GM19025 (cell line): ENCODE data around the gene MED4.
A peak's percentile ranks its signal among the peaks of the same experiment; 100 is the strongest.

Experiments used
- ATAC-seq: cut with Tn5 transposase; IDR thresholded peaks from one replicate; pipeline ENCODE4 v1.9.1; 2021; ENCODE audit warnings: mild to moderate bottlenecking, low read depth, moderate library complexity; ENCODE audit not compliant: unreplicated experiment

The MED4 gene

DNA sequence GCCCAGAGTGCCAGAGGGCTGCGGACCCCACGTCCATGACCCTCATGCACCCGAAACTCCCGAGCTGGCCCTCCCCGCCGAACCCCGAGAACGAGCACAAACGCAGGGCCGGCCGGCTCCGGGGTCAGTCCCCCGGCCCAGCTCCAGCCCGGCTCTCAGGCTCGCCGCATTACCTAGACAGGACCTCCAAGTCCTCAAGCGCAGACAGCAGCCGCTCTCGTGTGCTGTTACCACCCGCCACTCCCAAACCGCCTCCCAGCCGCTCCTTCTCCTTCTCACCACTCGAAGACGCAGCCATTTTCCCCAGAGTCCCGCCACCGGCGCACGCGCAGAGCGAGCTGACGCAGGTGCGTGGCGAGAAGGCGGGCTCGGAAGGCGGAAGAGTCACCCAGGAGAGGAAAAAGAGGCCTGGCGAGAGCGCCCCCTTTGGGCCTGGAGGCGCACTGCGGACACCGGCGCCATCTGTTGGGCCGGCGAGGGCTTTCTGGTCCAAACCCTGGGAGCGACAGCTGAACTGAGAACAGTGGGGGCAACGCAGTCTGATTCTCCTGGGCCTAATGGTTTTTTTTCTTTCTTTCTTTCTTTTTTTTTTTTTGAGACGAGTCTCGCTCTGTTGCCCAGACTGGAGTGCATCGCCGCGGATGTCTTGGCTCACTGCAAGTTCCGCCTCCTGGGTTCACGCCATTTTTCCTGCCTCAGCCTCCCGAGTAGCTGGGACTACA is at the start of gene MED4:
TSS of gene MED4 (minus strand) at position 324 of the 722 bp plus-strand sequence. CDS start at position 298, 26 bp downstream.
- peak; percentile 93 for ATAC-seq

DNA sequence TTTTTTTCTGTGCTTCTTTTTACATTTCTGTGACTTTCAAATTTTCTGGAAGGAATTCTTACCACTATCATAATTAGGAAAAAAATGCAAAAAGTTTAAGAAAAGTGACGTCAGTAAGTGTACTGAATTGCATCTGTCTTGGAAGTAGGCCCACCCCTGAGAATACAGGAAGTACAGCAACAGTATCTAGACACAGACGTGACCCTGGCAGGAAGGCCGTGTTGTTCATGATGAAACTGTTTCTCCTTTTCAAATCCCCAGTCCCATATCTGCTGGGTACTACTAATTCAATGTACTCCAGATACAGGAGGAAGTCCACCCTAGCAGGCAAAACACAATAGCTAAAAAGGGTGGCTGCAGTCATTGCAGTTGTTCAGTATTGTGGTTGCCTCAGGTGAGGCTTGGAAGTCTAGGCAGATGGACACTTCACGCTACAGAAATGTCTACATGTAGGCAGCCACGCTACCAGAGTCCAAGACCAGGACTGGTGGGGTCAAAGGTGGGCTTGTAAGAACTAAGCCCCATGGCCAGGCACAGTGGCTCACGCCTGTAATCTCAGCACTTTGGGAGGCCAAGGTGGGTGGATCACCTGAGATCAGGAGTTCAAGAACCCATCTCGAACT is 49.6 kb upstream of the MED4 start:
- ATAC-seq = no peak

DNA sequence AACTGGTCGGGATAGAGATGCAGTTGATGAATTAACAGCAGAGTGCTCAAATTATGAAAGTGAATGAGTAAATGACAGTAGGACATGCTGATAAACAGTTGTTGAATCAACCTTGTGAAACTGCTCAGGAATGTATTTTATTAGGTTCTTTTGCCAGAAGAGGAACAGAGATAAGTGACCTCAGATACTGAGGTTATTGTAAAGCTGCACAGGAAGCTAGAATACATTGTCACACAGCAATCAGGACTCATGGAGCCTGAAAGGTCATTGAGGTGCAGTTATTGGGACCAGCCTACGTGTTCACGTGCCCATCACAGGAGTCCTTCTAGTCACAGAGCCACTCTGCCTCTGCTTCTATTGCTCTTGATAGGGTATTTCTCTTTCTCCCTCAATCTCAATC is 47.5 kb upstream of the MED4 start:
- ATAC-seq = peak; percentile 78

GRCh38 chr13:48138270-48138669 is 43.4 kb upstream of the MED4 start:
- ATAC-seq = no peak

DNA sequence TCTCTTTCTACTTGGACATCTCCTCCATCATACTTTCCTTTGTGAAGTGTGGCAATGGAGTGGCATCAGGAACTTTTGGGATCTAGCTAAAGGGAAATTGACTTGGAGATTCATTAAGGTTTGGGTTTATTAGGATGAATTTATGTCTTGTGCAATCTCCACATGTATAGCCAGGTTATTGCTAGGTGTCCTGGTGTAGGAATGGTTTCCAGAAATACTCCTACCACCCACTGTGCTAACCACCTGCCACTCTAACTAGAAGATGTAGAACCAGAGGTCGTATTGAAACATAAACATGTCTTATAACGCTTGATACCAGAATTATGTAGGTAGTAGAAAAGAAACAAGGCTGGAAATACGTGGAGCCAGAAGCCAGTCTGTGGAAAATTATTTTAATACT is 38.1 kb upstream of the MED4 start:
- no peak for ATAC-seq

GRCh38 chr13:48131533-48131932 is 36.6 kb upstream of the MED4 start:
- no peak for ATAC-seq

- no peak for ATAC-seq
Observed at GRCh38 chr13:48126944-48127830, 32.3 kb upstream of the MED4 start.

DNA sequence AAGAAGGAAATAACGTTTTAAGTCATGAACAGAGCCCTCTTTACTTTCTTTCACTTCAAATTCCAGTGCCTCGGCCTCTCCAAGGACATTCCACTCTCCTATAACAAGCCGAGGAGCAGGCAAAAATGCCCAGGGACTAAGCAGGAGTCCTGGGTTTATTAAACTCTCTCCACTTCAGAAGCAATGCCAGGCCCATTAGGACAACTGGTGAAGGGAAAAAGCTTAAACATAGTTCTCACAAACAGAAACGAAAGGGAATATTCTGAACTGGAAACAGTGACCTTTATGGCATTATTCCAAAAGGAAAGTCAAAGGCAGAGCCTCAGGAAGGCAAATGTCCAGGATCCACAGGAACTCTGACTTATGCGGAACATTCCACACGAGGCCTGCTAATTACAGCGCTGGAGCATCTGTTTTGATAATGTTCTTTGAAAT is 30.9 kb upstream of the MED4 start:
- no peak for ATAC-seq

- ATAC-seq = no peak
Observed at GRCh38 chr13:48123812-48124211, 28.9 kb upstream of the MED4 start.

DNA sequence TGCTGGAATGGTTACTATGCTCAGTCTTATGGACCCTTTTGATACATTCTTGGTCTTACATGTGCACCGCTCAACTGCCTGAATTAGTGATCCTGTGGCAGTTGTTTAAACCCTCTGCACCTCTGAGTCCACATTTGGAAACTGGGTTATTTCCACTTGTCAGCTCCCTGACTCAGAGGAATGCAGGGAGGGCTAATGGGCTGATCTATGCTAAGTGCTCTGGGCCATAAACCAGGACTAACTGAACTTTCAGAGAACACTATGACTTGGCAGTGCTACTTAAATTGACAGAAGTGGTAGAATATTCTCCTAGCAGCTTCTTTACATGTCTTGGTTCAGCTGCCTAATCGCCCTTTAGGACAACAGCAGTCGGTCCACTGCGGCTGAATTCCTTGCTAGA is 26.8 kb upstream of the MED4 start:
- ATAC-seq = no peak

DNA sequence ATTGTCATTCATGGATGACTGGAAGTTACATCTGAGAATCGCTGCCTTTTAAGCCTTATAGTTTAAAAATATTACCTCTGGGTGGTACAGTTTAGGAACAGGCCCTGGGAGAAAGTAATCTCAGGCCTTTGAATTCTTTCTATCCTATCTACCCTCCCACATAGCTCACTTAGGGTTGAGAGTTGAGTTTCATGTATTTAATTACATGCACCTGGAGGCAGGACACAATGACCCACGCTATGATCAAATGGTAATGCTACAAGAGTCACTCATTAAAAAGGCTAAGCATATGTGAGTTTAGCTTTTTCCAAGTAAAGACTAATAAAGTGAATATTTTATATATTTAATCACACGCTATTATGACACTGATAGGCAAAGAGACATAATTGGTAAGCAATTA is 25.3 kb upstream of the MED4 start:
- ATAC-seq = no peak

DNA sequence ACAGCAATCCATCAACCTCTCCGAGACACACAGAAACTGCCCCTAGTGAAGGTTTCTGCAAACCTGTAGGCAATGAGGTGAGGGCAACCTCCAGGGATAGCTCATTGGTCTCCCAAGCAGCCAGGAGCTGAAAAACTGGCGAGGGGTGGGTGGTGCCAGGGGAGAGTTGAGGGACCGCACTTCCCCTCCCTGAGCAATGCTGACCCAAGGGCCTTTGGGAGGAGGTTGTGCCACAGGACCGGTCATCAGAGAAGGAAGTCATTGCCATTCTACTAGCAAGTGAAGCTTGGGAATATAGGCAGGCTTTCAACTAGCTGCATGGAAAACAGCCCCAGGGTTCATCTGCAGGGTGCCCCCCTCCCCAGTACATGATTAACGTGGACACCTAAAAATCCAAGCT is 23.1 kb upstream of the MED4 start:
- ATAC-seq = no peak

DNA sequence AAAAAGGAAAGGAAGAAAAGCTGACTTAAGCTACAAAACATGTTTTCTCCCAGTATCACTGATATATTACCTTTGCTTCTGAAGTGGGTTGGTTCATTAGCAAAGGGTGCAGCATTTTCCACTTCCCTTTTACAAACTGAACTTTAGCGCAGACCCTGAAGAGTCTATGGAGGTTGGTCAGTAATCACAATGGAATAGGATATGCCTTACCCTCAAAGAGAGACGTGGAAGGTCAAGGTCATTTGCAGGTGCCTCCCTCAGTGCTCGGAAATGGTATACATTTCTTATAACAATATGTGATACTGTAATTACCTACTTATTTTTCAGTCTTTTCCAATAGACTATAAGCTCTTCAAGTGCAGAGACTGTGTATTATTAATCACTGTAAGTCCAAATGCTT is 21.9 kb upstream of the MED4 start:
- ATAC-seq = no peak

GRCh38 chr13:48113756-48114130 is 18.8 kb upstream of the MED4 start:
- ATAC-seq = no peak

DNA sequence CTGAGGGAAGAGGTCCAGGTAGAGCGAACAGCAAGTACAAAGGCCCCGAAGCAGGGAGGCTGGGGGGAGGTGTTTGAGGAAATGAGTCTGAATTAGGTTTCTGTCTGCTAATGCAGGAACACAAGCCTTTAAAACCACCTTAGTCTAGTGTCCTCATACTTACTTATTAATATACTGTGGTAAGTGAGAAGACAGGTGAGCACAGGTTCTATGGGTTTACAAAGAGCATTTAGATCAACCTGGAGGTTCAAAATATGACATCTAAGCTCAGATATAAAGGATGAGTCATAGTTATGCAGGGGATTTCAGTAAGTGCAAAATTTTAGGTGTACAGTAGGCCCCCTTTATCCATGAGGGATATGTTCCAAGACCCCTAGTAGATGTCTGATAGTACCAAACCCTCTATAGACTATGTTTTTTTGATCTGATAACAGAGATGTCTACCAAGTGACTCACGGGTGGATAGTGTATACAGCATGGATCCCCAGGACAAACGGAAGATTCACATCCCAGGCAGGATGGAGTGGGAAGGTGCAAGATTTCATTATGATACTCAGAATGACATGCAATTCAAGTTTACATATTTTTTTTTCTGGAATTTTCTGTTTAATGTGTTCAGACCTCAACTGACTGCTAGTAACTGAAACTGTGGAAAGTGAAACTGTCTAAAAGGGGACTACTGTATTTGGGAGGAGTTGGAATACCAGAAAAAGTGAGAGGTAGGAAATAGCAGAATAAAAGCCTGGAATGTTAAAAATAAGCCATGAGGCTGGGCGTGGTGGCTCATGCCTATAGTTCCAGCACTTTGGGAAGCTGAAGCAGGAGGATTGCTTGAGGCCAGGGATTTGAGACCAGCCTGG is 18.2 kb upstream of the MED4 start:
- ATAC-seq = no peak

DNA sequence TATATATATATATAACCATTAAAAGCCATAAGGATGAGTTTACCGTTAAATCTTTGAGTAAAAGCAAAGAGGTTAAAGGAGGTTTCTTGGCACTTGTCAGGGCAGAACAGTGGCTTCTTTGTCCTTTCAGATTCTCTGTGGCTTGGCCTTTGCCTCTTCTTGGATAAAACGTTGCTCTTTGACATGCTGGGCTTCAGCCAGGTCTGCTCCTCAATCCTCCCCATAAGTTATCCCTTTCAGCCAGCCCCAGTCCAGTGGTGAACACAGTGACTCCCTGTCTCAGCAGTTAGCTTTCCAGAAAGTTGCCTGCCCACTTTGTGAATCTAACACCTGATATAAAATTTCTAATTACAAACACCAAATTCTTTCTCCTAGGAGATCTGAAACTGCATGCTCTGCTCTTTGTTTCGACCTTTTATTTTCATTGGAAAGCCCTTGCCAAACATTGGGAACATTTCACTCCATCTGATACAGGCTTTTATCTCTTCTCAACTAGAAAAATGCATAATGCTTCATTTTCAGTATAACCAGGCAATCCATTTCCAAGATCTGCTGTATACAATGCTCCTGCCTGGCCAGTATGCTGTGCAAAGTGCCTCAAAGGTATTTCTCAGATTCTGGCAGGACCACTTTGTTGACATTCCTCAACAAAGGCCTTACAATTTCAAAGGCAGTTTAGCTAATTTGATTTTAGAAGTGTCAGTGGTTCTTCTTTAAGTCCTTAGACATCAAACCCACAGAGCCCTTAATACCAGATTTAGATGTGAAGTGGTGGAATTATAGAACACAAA is 16.2 kb upstream of the MED4 start:
- no peak for ATAC-seq

DNA sequence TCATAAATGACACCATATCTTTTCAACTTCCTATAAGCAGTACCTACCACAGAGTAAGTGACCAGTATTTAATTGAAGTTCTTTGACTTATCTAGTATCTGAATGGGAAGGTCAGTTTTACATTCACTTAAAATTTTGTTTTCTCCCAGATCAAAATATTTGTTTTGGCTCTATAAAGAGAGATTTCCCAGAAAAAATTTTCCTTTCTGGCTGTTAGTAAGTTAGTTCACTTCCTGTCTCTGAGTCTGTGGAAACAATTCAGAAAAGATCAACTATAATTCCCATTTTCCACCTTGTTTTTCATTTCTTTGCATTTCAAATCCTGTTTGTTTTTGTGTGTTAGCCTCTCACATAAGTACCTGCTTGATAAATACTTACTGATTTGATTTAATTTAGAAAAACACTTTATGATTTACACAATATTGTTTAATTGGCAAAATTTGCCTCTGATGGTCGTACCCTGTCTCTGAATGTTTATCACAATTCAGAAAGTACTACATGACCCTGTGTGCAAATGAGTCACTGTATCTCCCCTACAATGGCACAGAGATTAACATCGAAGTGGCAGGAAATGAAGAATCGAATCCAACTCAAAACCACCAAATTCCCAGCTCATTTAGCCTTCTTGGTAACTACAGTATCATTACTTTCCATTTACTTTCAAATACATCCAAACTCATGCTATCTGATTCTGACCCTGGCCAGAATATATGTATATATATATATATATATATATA is 15.4 kb upstream of the MED4 start:
- ATAC-seq = no peak

DNA sequence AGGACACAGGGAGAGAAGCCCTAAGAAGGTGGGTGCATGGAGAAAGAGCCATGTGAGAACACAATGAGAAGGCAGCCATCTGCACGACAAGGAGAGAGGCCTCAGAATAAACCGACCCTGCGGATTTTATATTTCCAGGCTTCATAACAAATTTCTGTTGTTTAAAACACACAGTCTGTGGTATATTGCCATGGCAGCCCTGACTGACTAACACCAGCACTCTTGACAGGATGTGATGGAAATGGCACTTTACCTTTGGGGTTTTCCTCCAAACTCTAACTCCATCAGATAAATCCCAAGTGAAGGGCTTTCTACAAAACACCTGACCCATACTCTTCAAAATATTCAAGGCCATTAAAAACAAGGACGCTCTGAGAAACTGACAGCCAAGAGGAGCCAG is 13.2 kb upstream of the MED4 start:
- no peak for ATAC-seq

GRCh38 chr13:48097793-48098192 is 2.9 kb upstream of the MED4 start:
- ATAC-seq = no peak
